Mesendoderm (in vitro differentiated cells): ENCODE results near the gene L3MBTL3.

Source experiments
- DNase-seq: peaks from one replicate; pipeline ENCODE4 v3.0.0; 2013
- H2AK5ac ChIP-seq: 2 replicates; pipeline ENCODE4 v1.6.1; 2013; ENCODE audit warnings: low read length, inconsistent platforms
- H2BK120ac ChIP-seq: 2 replicates; pipeline ENCODE4 v1.6.1; 2013; ENCODE audit warnings: low read depth, mild to moderate bottlenecking, low read length, moderate library complexity, mixed read lengths
- H2BK15ac ChIP-seq: replicated peaks from 2 replicates; pipeline ENCODE4 v1.6.1; 2013; ENCODE audit warnings: low read depth, mild to moderate bottlenecking, moderate library complexity
- H2BK5ac ChIP-seq: 2 replicates; pipeline ENCODE4 v1.6.1; 2013; ENCODE audit warnings: low read length, inconsistent platforms
- H3K18ac ChIP-seq: 2 replicates; pipeline ENCODE4 v1.6.1; 2013; ENCODE audit warnings: mild to moderate bottlenecking, low read length, mixed read lengths
- H3K23ac ChIP-seq: one replicate; pipeline ENCODE4 v1.6.1; 2013; ENCODE audit warnings: low read length
- H3K27ac ChIP-seq: 2 replicates; pipeline ENCODE4 v1.5.1; 2013; ENCODE audit warnings: low read depth, mild to moderate bottlenecking, inconsistent platforms, low read length, moderate library complexity
- H3K27me3 ChIP-seq: 2 replicates; pipeline ENCODE4 v1.6.1; 2013; ENCODE audit warnings: low read length, control low read depth, mild to moderate bottlenecking, inconsistent platforms; ENCODE audit not compliant: insufficient read depth, poor library complexity
- H3K36me3 ChIP-seq: 2 replicates; pipeline ENCODE4 v1.6.1; 2013; ENCODE audit warnings: low read length, inconsistent platforms; ENCODE audit not compliant: control insufficient read depth, insufficient read depth
- H3K4ac ChIP-seq: one replicate; pipeline ENCODE4 v1.6.1; 2013; ENCODE audit warnings: low read depth, mild to moderate bottlenecking, low read length, moderate library complexity
- H3K4me1 ChIP-seq: 2 replicates; pipeline ENCODE4 v1.6.1; 2013; ENCODE audit warnings: low read depth, low read length, inconsistent platforms; ENCODE audit not compliant: control insufficient read depth
- H3K4me2 ChIP-seq: 2 replicates; pipeline ENCODE4 v1.6.1; 2013; ENCODE audit warnings: low read length
- H3K4me3 ChIP-seq: 2 replicates; pipeline ENCODE4 v1.5.1; 2013; ENCODE audit warnings: mild to moderate bottlenecking, low read length
- H3K56ac ChIP-seq: one replicate; pipeline ENCODE4 v1.6.1; 2013; ENCODE audit warnings: low read length
- H3K79me1 ChIP-seq: 2 replicates; pipeline ENCODE4 v1.6.1; 2013; ENCODE audit warnings: low read length, inconsistent platforms
- H3K79me2 ChIP-seq: 2 replicates; pipeline ENCODE4 v1.6.1; 2013; ENCODE audit warnings: mild to moderate bottlenecking, low read length; ENCODE audit not compliant: control insufficient read depth, insufficient read depth
- H3K9ac ChIP-seq: 2 replicates; pipeline ENCODE4 v1.6.1; 2013; ENCODE audit warnings: low read length, inconsistent platforms
- H4K5ac ChIP-seq: one replicate; pipeline ENCODE4 v1.6.1; 2013; ENCODE audit warnings: low read length
- H4K8ac ChIP-seq: one replicate; pipeline ENCODE4 v1.6.1; 2013; ENCODE audit warnings: low read depth, mild to moderate bottlenecking, control low read depth, low read length, moderate library complexity
- WGBS: extraction: QIAGEN DNeasy Blood & Tissue Kit; methylation state at CpG from one replicate; pipeline ENCODE4 v1.1.7; 2013; ENCODE audit warnings: low lambda C conversion rate, missing lambda C conversion rate; ENCODE audit not compliant: insufficient coverage; ENCODE audit errors: extremely low coverage; 5-methylcytosine and 5-hydroxymethylcytosine counted together

L3MBTL3 gene

GRCh38 chr6:130188207-130188899, 170.0 kb downstream of the L3MBTL3 start:
- H2AK5ac ChIP-seq, result no peak overlapping the region
- H2BK15ac ChIP-seq, result no peak overlapping the region
- H4K8ac ChIP-seq, result peak overlapping the region; percentile 76
- H3K18ac ChIP-seq, result no peak overlapping the region
- no CpG with 5 or more reads among the region's 6 CpGs for WGBS
- H2BK120ac ChIP-seq, result no peak overlapping the region
- no peak overlapping the region for H3K9ac ChIP-seq
- H2BK5ac ChIP-seq, result no peak overlapping the region
- no peak overlapping the region for H3K4me3 ChIP-seq
- H3K79me2 ChIP-seq, result no peaks in the 10 kb centered on the region
- H3K4me2 ChIP-seq, result no peak overlapping the region
- H3K23ac ChIP-seq, result no peak overlapping the region
- H3K56ac ChIP-seq, result no peak overlapping the region
- no peak overlapping the region for H4K5ac ChIP-seq
- no peaks in the 10 kb centered on the region for H3K27me3 ChIP-seq
- DNase-seq, result no peak
- H3K79me1 ChIP-seq, result no peaks in the 10 kb centered on the region
- H3K27ac ChIP-seq, result no peak overlapping the region
- H3K4ac ChIP-seq, result no peak overlapping the region
- H3K36me3 ChIP-seq, result no peaks in the 10 kb centered on the region
- no peaks in the 10 kb centered on the region for H3K4me1 ChIP-seq

GRCh38 chr6:130189531-130190397, 171.4 kb downstream of the L3MBTL3 start:
- Histone ChIP-seq H4K5ac (no peak overlapping the region), H3K79me2 (no peaks in the 10 kb centered on the region), H3K79me1 (no peaks in the 10 kb centered on the region), H3K9ac (no peak overlapping the region), H2BK15ac (no peak overlapping the region), H3K23ac (no peak overlapping the region), H3K18ac (no peak overlapping the region), H3K56ac (no peak overlapping the region), H3K4me1 (no peaks in the 10 kb centered on the region), H2BK120ac (peak overlapping the region; percentile 73), H3K27ac (no peak overlapping the region), H3K4me3 (no peak overlapping the region), H3K36me3 (no peaks in the 10 kb centered on the region), H2BK5ac (no peak overlapping the region), H3K4me2 (no peak overlapping the region), H3K4ac (no peak overlapping the region), H2AK5ac (no peak overlapping the region), H3K27me3 (no peaks in the 10 kb centered on the region), H4K8ac (no peak overlapping the region)
- DNase-seq, result no peak
- WGBS, result no CpG with 5 or more reads among the region's 8 CpGs
